Muscle of leg (tissue), 11 donors: ENCODE data around the gene RABL6. TPM values are rescaled to one million over a fixed set of nuclear protein-coding genes. Genes with fewer than 3 reads are reported as not detected.

Experiments used
- DNase-seq: peaks from one replicate; pipeline ENCODE4 v3.0.0; 2013
- H3K27ac ChIP-seq: one replicate; pipeline ENCODE4 v1.5.1; 2013; ENCODE audit warnings: mild to moderate bottlenecking, low read length, control low read depth
- H3K27me3 ChIP-seq: one replicate; pipeline ENCODE4 v1.6.1; 2013; ENCODE audit warnings: low read length; ENCODE audit not compliant: control insufficient read depth, insufficient read depth
- H3K36me3 ChIP-seq: one replicate; pipeline ENCODE4 v1.6.1; 2013; ENCODE audit warnings: low read length; ENCODE audit not compliant: control insufficient read depth, insufficient read depth
- H3K4me1 ChIP-seq: one replicate; pipeline ENCODE4 v1.6.1; 2013; ENCODE audit warnings: low read length; ENCODE audit not compliant: control insufficient read depth, insufficient read depth
- H3K4me3 ChIP-seq: one replicate; pipeline ENCODE4 v1.5.1; 2013; ENCODE audit warnings: low read length, control low read depth
- H3K9me3 ChIP-seq: replicated peaks from 2 replicates; pipeline ENCODE4 v1.6.1; 2013; ENCODE audit warnings: low read depth, low read length; ENCODE audit not compliant: control insufficient read depth
- WGBS: methylation state at CpG from one replicate; pipeline ENCODE4 v1.1.5; 2013; ENCODE audit warnings: missing lambda C conversion rate; ENCODE audit not compliant: insufficient coverage; 5-methylcytosine and 5-hydroxymethylcytosine counted together
- polyA plus RNA-seq, 8 donors: library from polyadenylated mRNA; unstranded; fragments of 120-200 nt; gene quantifications; one replicate each; pipeline versions ENCODE4 v1.2.1 to v1.2.3, GENCODE V29; 2013; ENCODE audit warnings: inconsistent platforms in 1 of 8, low replicate concordance in 1 of 8; ENCODE audit not compliant: insufficient read length in 8 of 8, insufficient read depth in 1 of 8
- total RNA-seq: library from RNA; stranded (reverse); fragments of 120-200 nt; gene quantifications from one replicate; pipeline ENCODE4 v1.2.4, GENCODE V29; 2013

The RABL6 gene
- total and polyA plus RNA-seq, 9 donors: 37.6 to 66.0 (median 60.8) TPM

GRCh38 chr9:136848393-136849037 lies 40.8 kb downstream of the RABL6 start:
- peak overlapping the region; percentile 98 for H3K27ac ChIP-seq
- H3K9me3 ChIP-seq: no peaks in the 10 kb centered on the region
- H3K36me3 ChIP-seq: peaks cover 20% of the 10 kb centered on the region
- H3K4me1 ChIP-seq: peaks cover 60% of the 10 kb centered on the region
- WGBS: under 1% methylated on average over 41 of the region's 53 CpGs
- peak overlapping the region; percentile 74 for H3K4me3 ChIP-seq
- H3K27me3 ChIP-seq: peaks cover 35% of the 10 kb centered on the region
- DNase-seq: no peak

GRCh38 chr9:136849038-136849959 lies 41.6 kb downstream of the RABL6 start, which contains the start of gene PHPT1:
Gene PHPT1 (plus strand): TSS chr9:136849409. CDS start chr9:136849431, 22 bp downstream.
- peak within 1 kb of the TSS; percentile 74 for H3K4me3 ChIP-seq
- H3K4me1 ChIP-seq: peaks cover 55% of the 10 kb centered on the region
- peaks cover 27% of the 10 kb centered on the region for H3K27me3 ChIP-seq
- peaks cover 20% of the 10 kb centered on the region for H3K36me3 ChIP-seq
- peak; percentile 100 for DNase-seq
- under 1% methylated on average over 59 of the region's 77 CpGs for WGBS
- H3K27ac ChIP-seq: peak within 1 kb of the TSS; percentile 98
- no peaks in the 10 kb centered on the region for H3K9me3 ChIP-seq

- DNase-seq: no peak
- peaks cover 23% of the 10 kb centered on the region for H3K27me3 ChIP-seq
- H3K4me3 ChIP-seq: peak overlapping the region; percentile 74
- H3K4me1 ChIP-seq: peaks cover 60% of the 10 kb centered on the region
- H3K27ac ChIP-seq: peak overlapping the region; percentile 98
- WGBS: 36% methylated on average over 33 of the region's 43 CpGs
- no peaks in the 10 kb centered on the region for H3K9me3 ChIP-seq
- peaks cover 20% of the 10 kb centered on the region for H3K36me3 ChIP-seq
Observed at GRCh38 chr9:136849960-136850865, 42.5 kb downstream of the RABL6 start.

GRCh38 chr9:136850866-136851775 lies 43.4 kb downstream of the RABL6 start:
- peak; percentile 27 for DNase-seq
- WGBS: 76% methylated on average over 22 of the region's 23 CpGs
- Histone ChIP-seq H3K36me3 (peaks cover 20% of the 10 kb centered on the region), H3K4me3 (no peak overlapping the region), H3K4me1 (peaks cover 65% of the 10 kb centered on the region), H3K27me3 (peaks cover 14% of the 10 kb centered on the region), H3K27ac (no peak overlapping the region), H3K9me3 (no peaks in the 10 kb centered on the region)

- peaks cover 60% of the 10 kb centered on the region for H3K4me1 ChIP-seq
- no peak within 1 kb of the TSS for H3K4me3 ChIP-seq
- peaks cover 20% of the 10 kb centered on the region for H3K36me3 ChIP-seq
- H3K27ac ChIP-seq: no peak within 1 kb of the TSS
- H3K27me3 ChIP-seq: peaks cover 6% of the 10 kb centered on the region
- peak; percentile 29 for DNase-seq
- no peaks in the 10 kb centered on the region for H3K9me3 ChIP-seq
- WGBS: 65% methylated on average over 22 of the region's 23 CpGs
Observed at GRCh38 chr9:136851941-136852663, 44.4 kb downstream of the RABL6 start, which contains the start of gene MAMDC4. Gene MAMDC4 (plus strand): TSS chr9:136852346. CDS start chr9:136852417, 71 bp downstream.

- DNase-seq: peak; percentile 24
- H3K36me3 ChIP-seq: peaks cover 20% of the 10 kb centered on the region
- no peaks in the 10 kb centered on the region for H3K9me3 ChIP-seq
- no peak overlapping the region for H3K27ac ChIP-seq
- H3K27me3 ChIP-seq: no peaks in the 10 kb centered on the region
- no peak overlapping the region for H3K4me3 ChIP-seq
- H3K4me1 ChIP-seq: peaks cover 58% of the 10 kb centered on the region
- WGBS: 82% methylated on average over 24 of the region's 29 CpGs
Observed at GRCh38 chr9:136852664-136853595, 45.2 kb downstream of the RABL6 start.

GRCh38 chr9:136853596-136854112 lies 45.9 kb downstream of the RABL6 start:
- Histone ChIP-seq H3K4me1 (peaks cover 54% of the 10 kb centered on the region), H3K9me3 (no peaks in the 10 kb centered on the region), H3K27me3 (no peaks in the 10 kb centered on the region), H3K4me3 (no peak overlapping the region), H3K36me3 (peaks cover 20% of the 10 kb centered on the region), H3K27ac (no peak overlapping the region)
- WGBS: 85% methylated on average over 17 of the region's 18 CpGs
- peak; percentile 18 for DNase-seq
